ENCODE results near the gene XRCC4.

GRCh38 chr5:83038924-83039323 is 38.4 kb upstream of the XRCC4 start:
- TF ChIP-seq EZH2phosphoT487 (IDR thresholded peaks at IDR 0.05; ENCODE audit: borderline replicate concordance, low read length) (no peak), EZH2 (IDR thresholded peaks at IDR 0.05; ENCODE audit: low read length, unreplicated experiment) (no peak), CTCF (conservative IDR thresholded peaks at IDR 0.05; ENCODE audit: low read depth, low read length) (no peak)
